CD1c-positive myeloid dendritic cell (primary cell): ENCODE data around the gene C9orf78.
"Not testable (repeated sequence)": the region's sequence is repeated elsewhere in the genome, so short reads cannot be mapped to it uniquely, and the experiment has no call there.

Source experiments
- DNase-seq: peaks from one replicate; pipeline ENCODE4 v3.0.0-alpha.2; 2016; ENCODE audit errors: extremely low spot score

Gene C9orf78

DNA sequence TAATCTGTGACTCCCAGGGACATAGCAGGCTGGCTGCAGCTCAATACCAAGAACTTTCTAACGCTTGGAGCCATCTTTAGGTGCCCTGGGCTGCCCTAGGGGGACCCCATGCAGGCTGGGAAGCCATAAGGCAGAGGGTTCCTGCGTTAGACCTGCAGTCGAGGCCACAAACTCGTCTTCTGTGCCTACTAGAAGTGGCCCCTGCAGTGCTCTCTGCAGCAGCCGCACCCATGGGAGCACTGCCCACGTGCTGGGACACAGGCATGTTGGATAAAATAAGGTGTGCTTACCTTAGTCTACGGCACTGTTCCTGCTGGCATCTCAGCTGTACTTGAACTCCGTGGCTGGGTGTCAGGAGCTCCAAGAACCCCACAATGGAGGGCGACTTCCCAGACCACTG, 22.7 kb downstream of the C9orf78 start:
- DNase-seq = no peak

DNA sequence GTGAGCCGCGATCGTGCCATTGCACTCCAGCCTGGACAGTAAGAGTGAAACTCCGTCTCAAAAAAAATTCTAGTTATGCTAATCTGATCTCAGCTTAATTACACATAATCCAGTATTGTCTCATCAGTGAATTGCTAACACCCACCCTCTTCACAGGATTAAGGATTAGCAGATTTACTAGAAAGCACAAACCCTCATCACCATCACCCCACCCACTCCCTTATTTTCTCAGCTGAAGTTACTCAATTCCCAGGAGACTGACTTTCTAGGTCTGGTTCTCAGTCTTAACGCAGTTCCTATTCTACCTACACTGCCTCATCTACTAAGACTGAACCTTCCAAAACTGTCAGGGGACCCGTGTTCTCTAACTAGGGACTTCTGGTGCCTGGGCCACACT, 23.1 kb downstream of the C9orf78 start:
- DNase-seq = no peak

DNA sequence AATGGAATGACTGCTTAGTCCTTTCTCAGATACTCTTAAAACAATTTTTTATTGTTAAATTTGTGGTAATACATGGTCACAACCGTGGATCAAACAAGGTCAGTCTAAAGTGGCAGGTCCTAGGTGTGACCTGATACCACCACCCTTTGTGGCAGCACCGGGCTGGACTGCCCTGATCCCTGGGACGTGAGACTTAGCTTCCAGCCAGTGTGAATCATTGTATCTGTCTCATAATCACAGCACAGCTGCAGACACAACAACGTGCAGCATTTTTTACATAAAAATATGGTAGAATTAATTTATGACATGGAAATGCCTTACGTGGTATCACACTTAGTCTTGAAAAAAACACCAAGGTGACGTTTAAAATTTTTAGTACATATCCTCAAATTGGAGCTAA, 24.3 kb downstream of the C9orf78 start:
- DNase-seq = no peak

GRCh38 chr9:129810116-129810515, 25.0 kb downstream of the C9orf78 start:
- no peak for DNase-seq

- DNase-seq = no peak
Observed at GRCh38 chr9:129809346-129809745, 25.7 kb downstream of the C9orf78 start.

- peak; percentile 24 for DNase-seq
Observed at GRCh38 chr9:129806061-129806460, 29.0 kb downstream of the C9orf78 start.

DNA sequence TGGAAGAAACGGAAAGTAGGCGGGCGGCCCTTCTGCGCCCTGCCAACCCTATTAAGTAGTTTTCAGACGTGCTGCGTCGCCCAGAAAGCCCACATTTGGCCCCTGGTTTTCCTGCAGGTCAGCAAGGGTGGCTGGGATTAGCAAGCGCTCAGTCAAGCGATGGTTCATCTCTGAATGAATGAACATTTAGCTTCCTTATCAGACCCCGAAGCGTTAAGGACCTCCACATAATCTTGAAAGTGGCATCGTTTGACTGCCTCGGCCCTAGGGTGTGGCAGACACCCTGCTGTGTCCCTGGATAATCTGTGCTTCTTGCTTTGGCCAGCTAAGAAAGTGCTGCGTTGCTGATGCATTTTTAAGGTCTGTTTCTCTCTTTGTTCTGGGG, 31.4 kb downstream of the C9orf78 start:
- no peak for DNase-seq

- DNase-seq = peak; percentile 98
Observed at GRCh38 chr9:129802833-129803675, 32.0 kb downstream of the C9orf78 start, which contains the start of gene TOR1B. Gene TOR1B, plus strand, starts transcription at chr9:129803184. Its CDS starts 29 bp downstream, at chr9:129803213.

- no peak for DNase-seq
Observed at GRCh38 chr9:129801504-129801903, 33.6 kb downstream of the C9orf78 start.

DNA sequence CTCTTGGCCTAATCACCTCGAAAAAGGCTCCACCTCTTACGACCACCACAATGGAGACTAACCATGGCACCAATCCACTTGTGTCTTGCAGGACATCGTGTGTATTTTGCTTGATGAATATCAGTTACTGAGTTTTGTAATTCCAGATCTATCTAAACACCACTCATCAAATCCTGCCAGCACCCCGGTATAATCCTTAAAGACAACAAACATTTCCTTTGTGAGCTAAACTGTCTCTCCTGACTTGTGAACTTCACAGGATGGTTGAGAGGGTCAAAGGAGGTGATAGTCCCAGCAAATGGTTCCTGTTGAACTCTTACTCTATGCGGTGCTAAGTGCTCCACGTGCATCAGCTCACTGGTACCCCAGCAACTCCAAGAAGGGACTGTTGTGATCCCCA, 36.1 kb downstream of the C9orf78 start:
- DNase-seq = no peak

DNA sequence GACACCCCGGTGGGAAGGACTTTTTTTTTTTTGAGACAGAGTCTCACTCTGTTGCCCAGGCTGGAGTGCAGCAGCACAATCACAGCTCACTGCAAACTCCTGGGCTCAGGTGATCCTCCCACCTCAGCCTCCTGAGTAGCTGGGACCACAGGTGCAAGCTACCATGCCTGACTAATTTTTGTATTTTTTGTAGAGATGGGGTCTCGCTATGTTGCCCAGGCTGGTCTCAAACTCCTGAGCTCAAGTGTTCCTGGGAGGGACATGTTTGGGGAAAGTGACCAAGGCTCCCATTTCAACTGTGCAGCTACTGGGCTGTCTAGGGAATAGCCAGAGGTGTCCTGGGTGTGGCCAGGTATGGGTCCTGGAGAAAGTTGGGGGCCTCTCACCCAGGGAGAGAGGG, 39.0 kb downstream of the C9orf78 start:
- DNase-seq = not testable (repeated sequence)

DNA sequence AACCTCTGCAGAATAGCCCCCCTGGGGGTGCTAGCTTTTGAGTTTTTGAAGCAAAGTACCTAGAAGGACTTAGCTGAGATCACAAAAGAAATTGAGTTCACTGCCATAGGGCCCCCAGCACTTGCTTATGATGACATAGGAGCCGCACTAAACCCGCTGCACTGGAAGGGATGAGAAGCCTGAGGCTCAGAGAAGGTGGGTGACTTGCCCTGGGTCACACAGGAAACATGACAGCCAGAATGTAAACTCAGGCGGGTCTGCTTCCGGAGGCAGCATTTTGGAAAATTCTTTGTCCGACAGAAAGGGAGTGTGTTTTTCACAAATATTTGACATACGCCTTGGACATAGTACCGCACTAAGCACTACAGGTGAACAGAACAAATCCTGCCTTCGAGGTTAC, 40.5 kb downstream of the C9orf78 start:
- no peak for DNase-seq

GRCh38 chr9:129786481-129786880, 48.6 kb downstream of the C9orf78 start:
- no peak for DNase-seq

- no peak for DNase-seq
Observed at GRCh38 chr9:129785866-129786265, 49.2 kb downstream of the C9orf78 start.

- DNase-seq = not testable (repeated sequence)
Observed at GRCh38 chr9:129784970-129785369, 50.1 kb downstream of the C9orf78 start.

DNA sequence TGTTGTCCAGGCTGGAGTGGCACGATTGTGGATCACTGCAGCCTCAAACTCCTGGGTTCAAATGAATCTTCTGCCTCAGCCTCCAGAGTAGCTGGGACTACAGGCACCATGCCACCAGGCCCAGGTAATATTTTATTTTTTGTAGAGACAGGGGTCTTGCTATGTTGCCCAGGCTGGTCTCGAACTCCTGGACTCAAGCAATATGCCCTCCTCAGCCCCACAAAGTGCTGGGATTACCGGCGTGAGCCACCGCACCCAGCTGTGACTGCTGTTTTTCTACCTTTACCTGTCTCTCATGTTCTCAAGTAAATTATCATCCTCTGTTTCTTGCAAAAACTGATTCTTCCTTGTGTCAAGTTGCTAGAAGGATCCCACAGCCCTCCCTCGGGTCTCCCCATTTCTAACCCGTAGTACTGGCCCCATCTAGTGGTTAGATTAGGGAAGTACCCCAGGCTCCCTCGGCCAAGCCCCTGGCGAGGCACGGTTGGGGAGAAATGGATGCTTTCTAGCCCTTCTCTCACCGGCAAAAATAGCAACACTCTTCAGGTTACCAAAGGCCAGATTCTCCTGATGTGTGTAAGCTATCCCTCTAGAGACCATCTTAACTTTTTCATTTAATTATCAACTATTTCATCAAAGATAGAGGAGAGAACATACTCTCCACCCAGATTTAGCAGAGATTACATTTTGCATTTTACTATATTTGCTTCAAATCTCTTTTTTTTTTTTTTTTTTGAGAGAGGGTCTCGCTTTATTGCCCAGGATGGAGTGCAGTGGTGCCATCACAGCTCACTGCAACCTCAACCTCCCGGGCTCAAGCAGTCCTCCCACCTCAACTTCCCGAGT, 51.3 kb downstream of the C9orf78 start:
- peak; percentile 89 for DNase-seq

- DNase-seq = no peak
Observed at GRCh38 chr9:129781981-129782380, 53.1 kb downstream of the C9orf78 start.

DNA sequence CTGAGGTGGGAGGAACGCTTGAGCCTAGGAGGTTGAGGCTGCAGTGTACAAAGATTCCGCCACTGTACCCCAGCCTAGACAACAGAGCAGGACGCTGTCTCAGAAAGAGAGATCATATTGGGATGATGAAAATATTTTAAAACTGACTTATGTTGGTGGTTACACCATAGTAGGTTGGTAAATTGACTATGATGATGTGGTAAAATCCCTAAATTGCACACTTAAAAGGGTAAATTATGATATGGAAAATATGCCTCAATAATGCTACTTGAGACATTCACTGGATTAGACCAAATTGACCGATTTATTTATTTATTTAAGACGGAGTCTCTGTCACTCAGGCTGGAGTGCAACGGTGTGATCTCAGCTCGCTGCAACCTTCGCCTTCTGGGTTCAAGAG, 53.9 kb downstream of the C9orf78 start:
- no peak for DNase-seq

DNA sequence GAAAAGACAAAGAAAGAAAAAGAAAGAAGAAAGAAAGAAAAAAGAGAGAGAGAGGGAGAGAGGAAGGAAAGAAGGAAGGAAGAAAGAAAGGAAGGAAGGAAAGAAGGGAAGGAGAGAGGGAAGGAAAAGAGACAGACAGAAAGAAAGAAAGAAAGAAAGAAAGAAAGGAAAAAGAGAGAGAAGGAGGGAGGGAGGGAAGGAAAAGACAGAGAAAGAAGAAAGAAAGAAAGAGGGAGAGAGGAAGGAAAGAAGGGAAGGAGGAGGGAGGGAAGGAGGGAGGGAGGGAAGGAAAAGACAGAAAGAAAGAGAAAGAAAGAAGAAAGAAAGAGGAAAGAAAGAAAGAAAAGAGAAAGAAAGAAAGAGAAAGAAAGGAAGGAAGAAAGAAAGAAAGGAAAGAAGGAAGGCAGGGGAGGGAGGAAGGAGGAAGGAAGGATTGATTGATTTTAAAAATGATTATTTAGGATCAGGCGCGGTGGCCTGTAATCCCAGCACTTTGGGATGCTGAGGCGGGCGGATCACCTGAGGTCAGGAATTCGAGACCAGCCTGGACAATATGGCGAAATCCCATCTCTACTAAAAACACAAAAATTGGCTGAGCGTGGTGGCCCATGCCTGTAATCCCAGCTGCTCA, 55.4 kb downstream of the C9orf78 start:
- DNase-seq = no peak

DNA sequence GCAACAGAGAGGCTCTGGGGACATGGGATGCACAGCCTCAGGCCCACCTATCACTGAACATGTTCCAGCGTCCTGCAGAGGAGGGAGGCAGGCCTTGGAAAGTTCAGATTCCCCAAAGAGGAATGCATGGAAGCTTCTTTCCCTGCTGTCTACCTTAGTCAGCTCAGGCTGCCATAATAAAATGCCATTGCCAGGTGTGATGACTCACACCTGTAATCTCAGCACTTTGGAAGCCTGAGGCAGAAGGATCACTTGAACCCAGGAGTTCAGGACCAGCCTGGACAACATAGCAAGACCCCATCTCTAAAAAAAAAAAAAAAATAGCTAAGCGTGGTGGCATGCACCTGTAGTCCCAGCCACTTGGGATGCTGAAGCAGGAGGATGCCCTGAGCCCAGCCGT, 56.6 kb downstream of the C9orf78 start:
- no peak for DNase-seq

DNA sequence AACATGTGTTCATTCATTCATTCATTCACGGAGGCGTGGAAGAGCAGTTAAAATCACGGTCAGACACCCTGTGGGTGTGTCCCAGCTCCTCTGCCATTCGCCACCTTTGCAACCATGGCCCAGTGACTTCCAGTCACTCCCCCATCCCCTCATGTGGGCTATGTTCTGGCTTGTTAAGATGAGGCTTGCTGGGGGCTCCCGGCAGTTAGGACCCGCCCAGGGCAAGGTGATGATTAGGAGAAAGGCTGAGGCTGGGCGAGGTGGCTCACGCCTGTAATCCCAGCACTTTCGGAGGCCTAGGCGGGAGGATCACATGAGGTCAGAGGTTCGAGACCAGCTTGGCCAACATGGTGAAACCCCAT, 57.3 kb downstream of the C9orf78 start:
- DNase-seq = no peak
